Middle frontal gyrus (tissue), 1 donor: Measurements from ENCODE around the gene MRPL43.

Experiments
- DNase-seq: peaks from one replicate; pipeline ENCODE4 v3.0.0-alpha.2; 2015; ENCODE audit warnings: low spot score; ENCODE audit errors: extremely low spot score

MRPL43 gene

DNA sequence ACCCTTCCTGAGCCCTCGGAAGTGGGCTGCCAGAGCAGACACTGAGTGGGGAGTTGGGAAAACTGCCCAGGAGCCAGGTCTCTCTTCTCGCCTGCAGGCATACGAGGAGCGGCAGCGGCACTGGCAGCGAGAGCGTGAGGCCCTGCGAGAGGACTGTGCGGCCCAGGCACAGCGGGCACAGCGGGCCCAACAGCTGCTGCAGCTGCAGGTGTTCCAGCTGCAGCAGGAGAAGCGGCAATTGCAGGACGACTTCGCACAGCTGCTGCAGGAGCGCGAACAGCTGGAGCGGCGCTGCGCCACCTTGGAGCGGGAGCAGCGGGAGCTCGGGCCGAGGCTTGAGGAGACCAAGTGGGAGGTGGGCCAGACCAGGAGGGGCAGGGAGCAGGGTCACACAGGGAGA lies 18.1 kb upstream of the MRPL43 start:
- no peak for DNase-seq

DNA sequence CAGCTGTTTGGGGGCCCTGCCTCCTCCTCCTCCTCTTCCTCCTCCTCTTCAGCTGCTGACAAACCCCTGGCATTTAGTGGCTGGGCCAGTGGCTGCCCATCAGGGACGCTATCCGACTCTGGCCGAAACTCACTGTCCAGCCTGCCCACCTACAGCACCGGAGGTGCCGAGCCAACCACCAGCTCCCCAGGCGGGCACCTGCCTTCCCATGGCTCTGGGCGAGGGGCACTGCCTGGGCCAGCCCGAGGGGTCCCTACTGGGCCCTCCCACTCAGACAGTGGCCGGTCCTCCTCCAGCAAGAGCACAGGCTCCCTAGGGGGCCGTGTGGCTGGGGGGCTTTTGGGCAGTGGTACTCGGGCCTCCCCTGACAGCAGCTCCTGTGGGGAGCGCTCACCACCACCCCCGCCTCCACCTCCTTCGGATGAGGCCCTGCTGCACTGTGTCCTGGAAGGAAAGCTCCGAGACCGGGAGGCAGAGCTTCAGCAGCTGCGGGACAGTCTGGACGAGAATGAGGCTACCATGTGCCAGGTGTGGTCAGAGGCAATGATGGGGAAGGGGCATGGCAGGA lies 16.4 kb upstream of the MRPL43 start:
- no peak for DNase-seq

DNA sequence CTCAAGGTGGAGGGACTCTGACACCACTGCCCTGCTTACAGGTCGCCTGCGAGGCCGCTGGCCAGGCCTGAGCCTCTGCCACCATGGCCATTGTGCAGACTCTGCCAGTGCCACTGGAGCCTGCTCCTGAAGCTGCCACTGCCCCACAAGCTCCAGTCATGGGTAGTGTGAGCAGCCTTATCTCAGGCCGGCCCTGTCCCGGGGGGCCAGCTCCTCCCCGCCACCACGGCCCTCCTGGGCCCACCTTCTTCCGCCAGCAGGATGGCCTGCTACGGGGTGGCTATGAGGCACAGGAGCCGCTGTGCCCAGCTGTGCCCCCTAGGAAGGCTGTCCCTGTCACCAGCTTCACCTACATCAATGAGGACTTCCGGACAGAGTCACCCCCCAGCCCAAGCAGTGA lies 15.2 kb upstream of the MRPL43 start:
- no peak for DNase-seq

DNA sequence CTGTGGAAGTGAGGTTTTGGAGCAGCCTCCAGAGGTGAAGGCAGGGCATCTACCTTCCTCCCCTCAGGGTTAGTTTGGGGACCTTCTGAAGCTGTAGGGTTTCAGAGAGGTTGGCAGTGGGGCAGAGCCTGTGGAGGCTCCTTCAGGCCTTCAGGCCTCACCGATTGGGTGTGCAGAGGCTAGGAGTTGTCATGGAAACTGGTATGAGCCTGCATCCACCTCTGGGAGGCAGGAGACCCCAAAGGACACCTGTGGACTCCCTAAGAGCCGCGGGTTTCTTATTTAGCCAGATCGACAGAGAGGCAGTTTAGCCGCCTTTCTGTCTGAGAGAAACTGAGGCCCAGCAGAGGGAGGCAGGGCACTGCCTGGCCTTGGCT lies 14.3 kb upstream of the MRPL43 start:
- no peak for DNase-seq

DNA sequence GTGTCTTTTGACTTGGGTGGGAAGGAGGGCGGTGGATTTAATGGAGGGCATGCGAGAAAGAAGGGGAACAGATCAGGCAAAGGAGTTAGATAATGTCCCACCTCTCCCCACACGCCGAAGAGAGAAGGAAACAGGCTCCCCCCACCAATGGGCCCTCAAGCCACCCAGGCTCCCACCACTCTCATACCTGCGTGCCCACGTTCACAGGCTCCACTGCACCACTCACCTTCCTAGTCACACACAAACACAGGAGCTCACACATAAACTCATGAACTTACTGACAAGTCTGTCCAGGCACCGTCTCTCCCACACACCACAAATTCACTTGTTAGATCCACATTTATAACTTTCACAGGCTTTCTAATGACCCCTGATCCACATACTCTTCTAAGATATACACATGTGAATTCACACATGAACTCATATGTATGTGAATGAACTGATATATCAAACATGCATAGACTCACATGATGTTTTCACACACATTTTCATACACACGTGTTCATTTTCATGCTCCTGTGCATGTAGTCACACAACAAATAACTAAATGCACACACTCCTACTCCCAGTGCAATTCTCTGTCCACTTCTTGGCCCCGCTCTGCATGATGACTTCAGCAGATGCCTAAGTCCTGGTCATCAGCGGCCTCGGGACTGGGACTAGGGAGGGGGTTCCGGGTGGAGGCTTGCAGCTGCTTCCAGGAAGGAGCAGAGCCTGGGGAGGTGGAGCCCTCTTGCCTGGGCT lies 13.8 kb upstream of the MRPL43 start:
- no peak for DNase-seq

DNA sequence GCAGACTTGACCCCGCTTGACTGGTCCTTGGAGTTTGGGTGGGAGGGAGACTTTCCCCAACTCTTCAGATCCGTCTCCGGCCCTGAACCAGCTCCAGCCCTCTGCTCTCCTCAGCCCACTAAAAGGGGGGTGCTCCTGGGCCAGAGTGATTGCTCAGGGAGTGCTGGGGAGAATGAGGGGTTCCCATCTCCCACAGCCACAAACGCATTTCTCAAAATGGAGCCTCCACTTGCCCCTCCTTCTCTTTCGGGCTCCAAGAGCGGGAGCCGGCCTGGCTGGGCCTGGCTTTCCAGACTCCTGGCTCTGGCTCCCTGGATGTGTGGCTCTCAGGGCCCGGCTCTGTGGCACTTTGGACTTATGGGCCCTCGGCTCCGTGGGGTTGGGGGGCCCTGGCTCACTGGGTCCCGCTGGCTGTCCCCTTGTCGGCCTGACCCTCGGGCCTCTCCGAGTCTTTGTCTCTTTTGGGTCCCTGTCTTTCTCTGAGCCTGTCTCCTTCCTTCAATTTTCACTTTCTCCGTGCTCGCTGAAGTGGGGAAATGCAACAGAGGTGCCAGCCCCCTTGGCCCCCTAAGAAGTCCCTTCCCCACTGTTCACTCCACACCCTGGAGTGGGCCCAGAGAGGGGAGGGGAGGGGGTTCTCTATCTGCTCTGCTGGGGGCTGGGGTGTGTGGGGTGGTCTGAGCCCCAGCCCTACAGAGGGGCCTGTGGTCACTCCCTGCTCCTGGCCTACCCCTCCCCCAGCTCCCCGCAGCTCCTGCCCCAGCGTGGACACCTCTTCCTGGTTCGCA lies 13.0 kb upstream of the MRPL43 start:
- no peak for DNase-seq

DNA sequence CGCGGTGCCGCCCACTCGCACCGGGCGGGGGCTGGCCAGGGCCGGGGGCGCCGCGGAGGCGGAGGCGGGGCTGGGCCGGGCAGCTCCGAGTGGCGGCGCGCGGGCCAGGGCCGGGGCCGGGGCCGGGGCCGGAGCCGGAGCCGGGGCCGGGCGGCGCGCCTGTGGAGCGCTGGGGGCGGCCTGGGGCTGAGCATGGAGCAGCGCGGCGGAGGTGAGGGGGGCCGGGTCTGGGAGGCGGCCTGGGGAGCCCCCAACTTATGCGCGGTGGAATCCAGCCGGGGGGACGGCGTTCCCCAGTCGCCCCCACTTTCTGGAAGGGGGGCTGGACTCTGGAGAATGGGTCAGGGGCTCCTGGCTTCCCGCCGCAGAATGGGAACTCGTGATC lies 12.4 kb upstream of the MRPL43 start, which contains the start of gene LZTS2:
Gene LZTS2 (plus strand): TSS at position 67 of the 385 bp plus-strand sequence. CDS start 2,731 bp downstream, outside the sequence.
- no peak for DNase-seq

DNA sequence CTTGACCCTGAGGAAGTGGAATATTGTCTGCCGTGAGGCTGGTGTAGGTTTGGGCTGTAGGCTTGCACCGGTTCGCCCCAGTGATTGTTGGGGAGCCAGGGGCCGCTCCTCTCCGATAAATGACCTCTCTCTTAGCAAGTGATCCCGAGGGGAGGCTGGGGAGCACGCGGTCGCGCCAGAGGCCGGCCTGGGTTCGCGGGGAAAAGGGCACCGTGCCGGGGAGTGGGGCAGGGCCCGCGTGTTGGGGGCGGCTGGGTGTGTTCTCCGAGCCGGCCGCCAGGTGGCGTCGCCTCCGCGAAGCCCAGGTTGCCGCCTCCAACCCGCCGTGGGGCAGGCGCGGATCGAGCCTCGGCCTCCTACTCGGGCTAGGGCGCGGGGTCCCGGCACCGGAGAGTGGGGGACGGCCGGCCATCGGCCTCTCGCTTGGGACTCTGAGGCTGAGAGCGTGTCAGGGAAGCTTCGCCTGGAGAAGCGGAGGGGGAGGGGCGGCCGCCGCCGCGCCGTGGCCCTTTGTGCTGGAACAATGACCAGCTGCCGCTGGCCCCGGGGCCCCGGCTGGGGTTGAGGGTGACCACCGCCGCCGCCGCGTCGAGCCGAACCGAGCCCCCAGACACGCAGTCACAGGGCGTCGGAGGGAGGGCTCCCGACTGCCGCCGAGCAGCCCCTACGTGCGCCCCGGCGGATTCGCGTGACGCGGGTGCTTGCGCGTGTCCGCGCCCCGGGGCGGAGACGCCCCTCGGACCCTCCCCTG lies 11.9 kb upstream of the MRPL43 start:
- peak; percentile 74 for DNase-seq

DNA sequence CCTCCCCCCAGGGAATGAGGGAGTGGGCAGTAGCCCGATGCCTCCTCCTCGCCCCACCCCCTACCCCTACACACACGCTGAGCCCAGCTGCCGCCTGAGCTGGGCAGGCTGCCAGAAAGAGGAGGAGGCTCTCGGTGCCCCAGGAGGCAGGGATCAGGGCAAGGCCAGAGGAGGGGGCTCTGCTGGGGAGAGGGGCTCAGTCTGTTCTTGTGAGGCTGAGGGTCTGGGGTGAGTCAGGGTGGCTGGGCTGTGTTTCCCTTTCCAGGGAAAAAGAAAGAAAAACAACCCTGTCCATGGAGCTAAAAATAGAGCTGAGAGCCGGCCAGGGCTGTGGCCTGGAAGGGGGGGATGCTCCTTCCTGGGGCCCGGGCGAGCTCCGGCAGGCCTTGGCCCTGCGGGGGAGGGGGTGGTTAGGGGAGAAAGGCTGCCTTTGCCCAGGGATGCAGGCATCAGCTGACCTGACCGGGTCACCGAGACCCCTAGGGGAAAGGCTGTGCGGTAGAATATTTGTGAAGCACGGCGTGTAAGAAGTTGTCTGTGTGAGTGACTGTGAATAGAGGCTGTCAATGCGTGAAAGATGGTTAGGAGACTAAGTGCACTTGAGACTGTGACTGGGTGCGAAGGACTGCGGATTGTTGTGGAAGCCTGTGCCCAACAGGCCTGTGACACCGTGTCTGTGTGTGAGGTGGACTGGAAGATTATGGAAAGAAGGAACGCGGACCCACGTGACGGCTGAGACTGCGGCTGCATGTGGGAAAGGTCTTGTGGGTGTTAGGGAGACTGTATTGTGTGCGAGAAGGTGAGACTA lies 11.1 kb upstream of the MRPL43 start:
- peak; percentile 83 for DNase-seq

DNA sequence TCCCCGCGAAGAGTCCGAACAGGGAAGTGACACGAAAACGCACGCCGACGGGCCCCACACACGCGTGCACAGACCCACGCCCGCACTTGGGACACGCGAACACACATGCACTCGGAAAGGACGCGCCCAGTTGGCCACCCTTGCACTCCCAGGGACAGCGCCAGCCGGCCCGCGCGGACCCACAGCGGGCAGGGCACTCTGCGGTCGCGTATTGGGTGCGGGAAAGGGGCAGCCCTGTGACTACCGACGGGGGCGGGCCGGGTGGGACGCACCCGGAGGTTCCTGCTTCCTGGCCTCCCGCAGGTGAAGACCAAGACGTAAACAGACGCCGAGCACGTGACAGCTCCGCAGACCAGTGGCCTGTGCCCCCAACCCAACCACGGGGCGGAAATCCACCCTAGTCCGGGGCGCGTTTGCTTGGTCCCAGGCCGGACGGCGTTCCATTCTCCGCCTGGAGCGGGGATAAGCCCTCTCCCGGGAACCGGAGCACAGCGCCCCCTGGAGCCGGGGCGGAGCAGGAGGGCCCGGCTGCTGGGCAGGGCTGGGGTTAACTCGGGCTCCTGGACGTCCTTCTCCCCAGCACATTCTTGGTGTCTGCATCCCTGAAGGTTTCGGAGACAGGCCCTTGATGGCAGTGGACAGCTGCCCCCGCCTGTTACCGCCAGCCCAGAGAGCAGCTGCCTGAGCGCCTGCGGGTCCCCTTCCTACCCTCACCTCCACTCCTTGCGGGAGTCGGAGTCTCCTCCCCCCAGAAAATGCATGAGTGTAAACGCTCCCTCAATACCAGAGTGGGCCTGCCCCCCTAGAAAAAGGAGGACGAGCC lies 10.3 kb upstream of the MRPL43 start:
- no peak for DNase-seq

DNA sequence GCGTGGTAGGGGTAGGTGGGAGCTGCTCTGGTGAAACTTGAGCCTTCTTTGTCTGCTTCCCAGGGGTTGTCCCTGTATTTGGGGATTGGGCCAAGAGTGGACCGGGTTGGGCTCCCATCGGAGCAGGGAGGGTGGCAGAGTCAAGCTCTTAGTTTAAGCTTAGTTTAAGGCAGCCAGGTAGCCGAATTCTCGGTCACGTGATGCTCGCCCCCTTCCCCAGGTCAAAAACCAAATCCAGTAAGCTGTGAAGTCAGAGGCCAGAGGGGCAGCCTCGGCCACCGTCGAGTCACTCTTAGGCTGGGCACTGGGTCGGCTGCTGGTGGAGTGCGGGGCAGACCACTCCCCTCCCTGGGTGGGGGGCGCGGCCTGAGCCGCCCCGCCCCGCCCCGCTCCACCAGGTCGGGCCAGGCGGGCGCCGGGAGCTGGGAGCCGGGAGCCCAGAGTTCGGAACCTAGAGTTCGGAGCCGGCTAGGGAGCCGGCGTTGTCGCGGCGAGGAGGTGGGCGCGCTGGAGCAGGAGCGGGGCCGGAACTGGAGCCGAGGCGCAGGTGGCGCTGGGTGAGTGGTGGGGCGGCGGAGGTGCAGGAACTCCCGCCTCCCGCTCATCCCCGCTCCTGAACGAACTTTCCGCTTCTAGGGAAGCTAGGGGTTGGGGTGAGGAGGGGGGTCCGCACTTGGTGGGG lies 9.5 kb upstream of the MRPL43 start:
- no peak for DNase-seq

DNA sequence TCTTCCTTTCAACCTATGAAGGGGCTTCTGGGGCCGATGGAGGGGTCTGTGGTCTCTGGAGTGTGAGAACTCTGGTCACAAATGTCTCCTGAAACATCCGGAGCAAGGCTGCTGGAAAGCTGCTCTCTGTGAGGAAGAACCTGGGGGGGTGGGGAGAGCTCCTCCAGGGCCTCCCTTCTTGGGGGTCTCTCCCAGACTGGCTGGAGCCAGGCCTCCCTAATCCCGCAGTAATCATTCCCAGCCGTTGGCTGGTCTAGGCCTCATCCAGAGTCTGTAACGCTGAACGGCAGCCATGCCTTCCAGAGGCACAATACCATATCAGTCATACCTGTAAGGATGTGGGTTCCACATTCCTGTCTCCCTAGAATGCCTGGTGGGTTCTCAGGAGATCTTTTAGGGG lies 7.9 kb upstream of the MRPL43 start:
- DNase-seq: no peak

DNA sequence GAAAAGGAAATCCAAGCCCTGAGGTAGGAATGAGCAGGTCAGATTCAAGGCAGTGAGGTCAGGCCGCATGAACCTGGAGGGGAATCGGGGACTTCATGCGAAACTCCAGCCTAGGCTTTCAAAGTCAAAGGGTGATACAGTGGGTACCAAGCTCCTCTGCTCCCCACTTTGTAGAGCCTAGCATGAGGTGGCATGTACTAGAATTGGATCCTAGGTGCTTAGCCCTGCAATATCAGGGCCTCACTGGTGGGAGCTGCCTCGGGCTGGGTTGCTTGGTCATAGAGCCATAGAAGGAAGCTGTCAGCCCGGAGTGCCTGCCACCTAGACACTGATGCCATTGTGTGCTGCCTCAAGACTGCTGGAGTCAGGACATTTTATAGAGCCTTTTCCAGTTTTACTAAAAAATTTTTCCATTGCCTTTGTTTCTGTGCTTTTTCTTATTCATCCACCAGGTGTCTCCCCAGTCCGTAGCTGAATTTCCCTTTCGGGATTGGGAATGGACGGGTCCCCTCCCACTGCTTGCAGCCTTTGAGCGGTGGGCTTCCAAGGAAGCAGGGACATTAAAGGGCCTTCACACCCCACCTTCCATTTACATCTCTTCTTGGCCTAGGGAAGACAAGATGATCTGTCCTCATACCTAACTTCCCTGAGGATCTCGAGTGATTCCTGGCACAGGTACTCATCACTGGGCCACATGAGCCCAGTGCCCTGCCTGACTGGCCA lies 6.8 kb upstream of the MRPL43 start:
- DNase-seq: no peak

DNA sequence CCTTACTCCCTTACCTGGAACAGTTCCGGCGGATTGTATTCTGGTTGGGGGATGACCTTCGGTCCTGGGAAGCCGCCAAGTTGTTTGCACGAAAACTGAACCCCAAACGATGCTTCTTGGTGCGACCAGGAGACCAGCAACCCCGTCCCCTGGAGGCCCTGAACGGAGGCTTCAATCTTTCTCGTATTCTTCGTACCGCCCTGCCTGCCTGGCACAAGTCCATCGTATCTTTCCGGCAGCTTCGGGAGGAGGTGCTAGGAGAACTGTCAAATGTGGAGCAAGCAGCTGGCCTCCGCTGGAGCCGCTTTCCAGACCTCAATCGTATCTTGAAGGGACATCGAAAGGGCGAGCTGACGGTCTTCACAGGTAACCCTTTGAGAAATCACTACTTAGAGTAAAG lies 1.8 kb upstream of the MRPL43 start:
- DNase-seq: no peak

DNA sequence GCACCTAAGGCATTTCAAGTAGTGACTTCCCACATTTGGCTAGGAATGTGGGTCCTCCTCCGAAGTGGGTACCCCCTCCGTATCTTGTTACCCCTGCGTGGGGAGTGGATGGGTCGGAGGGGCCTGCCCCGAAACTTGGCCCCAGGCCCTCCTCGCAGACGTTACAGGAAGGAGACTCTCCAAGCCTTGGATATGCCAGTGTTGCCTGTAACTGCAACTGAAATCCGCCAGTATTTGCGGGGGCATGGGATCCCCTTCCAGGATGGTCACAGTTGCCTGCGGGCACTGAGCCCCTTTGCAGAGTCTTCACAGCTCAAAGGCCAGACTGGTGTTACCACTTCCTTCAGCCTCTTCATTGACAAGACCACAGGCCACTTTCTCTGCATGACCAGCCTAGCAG lies 869 bp upstream of the MRPL43 start:
- DNase-seq: no peak

DNA sequence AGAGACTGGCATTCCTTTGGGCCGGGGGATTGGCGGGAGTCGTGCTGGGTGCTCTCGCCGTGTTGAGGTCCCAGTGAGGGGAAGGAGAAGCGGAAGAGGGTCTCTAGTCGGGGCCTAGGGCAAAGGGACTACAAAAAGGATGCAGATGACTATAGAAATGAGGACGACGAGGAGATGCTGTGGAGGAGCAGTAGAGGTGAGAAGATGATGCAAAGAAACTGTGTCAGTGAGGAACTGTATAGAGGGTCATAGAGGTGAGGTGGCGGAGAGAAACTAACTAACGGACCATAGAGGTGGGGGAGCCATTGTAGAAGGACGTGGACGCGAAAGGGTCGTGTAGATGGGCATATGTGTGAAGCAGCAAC lies 370 bp upstream of the MRPL43 start:
- DNase-seq: no peak

DNA sequence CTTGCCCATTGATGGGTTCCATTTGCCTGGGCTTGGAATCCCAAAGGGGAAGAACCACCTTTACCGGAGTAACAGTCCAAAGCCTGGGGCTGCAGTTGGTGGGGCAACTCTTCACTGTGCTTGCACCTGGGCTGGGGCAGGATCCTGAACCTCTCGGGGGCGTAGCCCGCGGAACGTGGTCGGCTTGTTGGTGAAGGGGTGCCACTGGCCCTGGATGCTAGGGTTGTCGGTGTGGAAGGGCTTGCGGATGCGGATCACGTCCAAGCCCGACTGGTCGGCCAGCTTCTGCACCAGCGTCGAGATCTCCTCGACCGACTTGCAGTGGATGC lies 710 bp downstream of the MRPL43 start:
- DNase-seq: no peak

DNA sequence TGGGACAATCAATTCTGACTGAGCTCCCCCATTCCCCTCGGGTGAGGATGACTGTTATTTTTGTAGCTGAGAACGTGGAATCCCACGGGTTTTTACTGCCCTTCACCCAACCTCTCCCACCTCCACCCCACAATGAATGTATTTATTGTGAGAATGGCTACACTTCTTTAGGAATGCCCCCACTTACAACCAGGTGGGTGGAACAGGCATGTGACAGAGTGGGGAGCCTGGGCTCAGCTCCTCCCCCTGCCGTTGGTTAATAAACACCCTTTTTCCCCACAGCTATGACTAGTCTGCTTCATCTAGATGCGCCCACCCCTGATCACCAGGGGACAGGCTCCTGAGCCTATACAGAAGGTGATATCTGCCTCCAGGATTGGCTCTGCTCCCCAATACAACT lies 2.0 kb downstream of the MRPL43 start:
- no peak for DNase-seq

DNA sequence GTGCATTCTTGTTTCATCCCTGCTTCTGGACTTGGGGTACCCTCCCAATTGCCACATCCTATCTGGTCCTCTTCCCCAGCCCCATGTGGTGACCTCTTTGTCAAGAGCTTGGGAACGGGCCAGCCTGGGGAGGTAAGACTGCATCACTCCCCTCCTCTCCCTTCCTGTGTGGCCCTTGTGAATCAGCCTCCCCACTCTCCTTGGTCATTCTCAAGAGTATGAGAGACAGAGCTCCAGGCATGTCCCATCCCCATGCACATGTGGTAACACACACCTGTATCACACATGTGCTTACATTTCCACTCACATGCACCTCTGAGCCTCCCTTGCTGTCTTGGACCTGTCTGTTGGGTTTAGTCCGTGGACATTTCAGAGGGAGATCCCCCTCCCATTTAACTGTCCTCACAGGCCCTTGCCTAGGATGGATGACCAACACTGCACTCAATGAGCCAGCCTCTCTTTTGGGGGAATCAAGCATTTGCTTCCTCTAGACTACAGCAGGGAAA lies 2.6 kb downstream of the MRPL43 start:
- DNase-seq: no peak
